Aorta (tissue), 5 donors: ENCODE results near the gene C1orf35. TPM values are rescaled to one million over a fixed set of nuclear protein-coding genes. Genes with fewer than 3 reads are reported as not detected.
A peak's percentile ranks its signal among the peaks of the same experiment; 100 is the strongest.
"Not testable (repeated sequence)": the region's sequence is repeated elsewhere in the genome, so short reads cannot be mapped to it uniquely, and the experiment has no call there.

Source experiments
- ATAC-seq: fragments of 200-7000 bp; cut with Tn5 transposase; one replicate; pipeline ENCODE4 v1.9.1; 2022; ENCODE audit warnings: moderate library complexity; ENCODE audit not compliant: low FRiP score
- DNase-seq, 2 donors: peaks; one replicate each; pipeline ENCODE4 v3.0.0-alpha.2; 2020
- H3K27ac ChIP-seq, 2 donors: one replicate each; pipeline ENCODE4 v1.5.1; 2013; ENCODE audit warnings: low read length in 2 of 2, mild to moderate bottlenecking in 2 of 2, moderate library complexity in 2 of 2, control low read depth in 1 of 2, inconsistent platforms in 1 of 2, low read depth in 1 of 2
- H3K27me3 ChIP-seq, 2 donors: one replicate each; pipeline ENCODE4 v1.6.1; 2013; ENCODE audit warnings: control low read depth in 1 of 2, low read length in 1 of 2, mild to moderate bottlenecking in 1 of 2, moderate library complexity in 1 of 2; ENCODE audit not compliant: insufficient read depth in 2 of 2, control insufficient read depth in 1 of 2
- H3K36me3 ChIP-seq, 2 donors: one replicate each; pipeline ENCODE4 v1.6.1; 2013; ENCODE audit warnings: control low read depth in 1 of 2, low read length in 1 of 2, mild to moderate bottlenecking in 1 of 2; ENCODE audit not compliant: insufficient read depth in 2 of 2, control insufficient read depth in 1 of 2
- H3K4me1 ChIP-seq, 2 donors: one replicate each; pipeline ENCODE4 v1.6.1; 2013; ENCODE audit warnings: low read length in 2 of 2, control low read depth in 1 of 2, mild to moderate bottlenecking in 1 of 2, moderate library complexity in 1 of 2; ENCODE audit not compliant: insufficient read depth in 2 of 2, control insufficient read depth in 1 of 2
- H3K4me3 ChIP-seq, 2 donors: one replicate each; pipeline ENCODE4 v1.5.1; 2013; ENCODE audit warnings: low read length in 2 of 2, control low read depth in 1 of 2, mild to moderate bottlenecking in 1 of 2
- H3K9me3 ChIP-seq: one replicate; pipeline ENCODE4 v1.6.1; 2013; ENCODE audit warnings: mild to moderate bottlenecking, low read length; ENCODE audit not compliant: control insufficient read depth
- WGBS, 2 donors: extraction: QIAGEN DNeasy Blood & Tissue Kit; methylation state at CpG; one replicate each; pipeline ENCODE4 v1.1.7; 2013; 5-methylcytosine and 5-hydroxymethylcytosine counted together
- intact Hi-C, 2 donors: fragments of 100-400 bp; cut with DNase I; formaldehyde crosslinking; loops; one replicate each; pipeline versions ENCODE4 v1.14.2 to v1.15.0; 2022
- polyA plus RNA-seq, 2 donors: library from polyadenylated mRNA; stranded (reverse); fragments of 200-250 nt; gene quantifications; one replicate each; pipeline ENCODE4 v1.2.3, GENCODE V29; 2013
- total RNA-seq, 2 donors: library from RNA; stranded (reverse); fragmentation: NEBNext Ultra II Directional; extraction: Animal tissue kit (Norgen Biotek cat#: 25700); gene quantifications; one replicate each; pipeline ENCODE4 v1.2.1, GENCODE V29; 2021
- donor health status: healthy with polysubstance abuse.
- donor health status: Bipolar disorder and iron deficiency.
- donor health status: DM: no; HTN: no; CAD: no.
- donor health status: DM: no; HTN: no; CAD: no.
- donor health status: DM: yes; HTN: yes; CAD: no.

C1orf35 gene
- total and polyA plus RNA-seq, 4 donors: 3.6 to 36.2 (median 9.7) TPM

DNA sequence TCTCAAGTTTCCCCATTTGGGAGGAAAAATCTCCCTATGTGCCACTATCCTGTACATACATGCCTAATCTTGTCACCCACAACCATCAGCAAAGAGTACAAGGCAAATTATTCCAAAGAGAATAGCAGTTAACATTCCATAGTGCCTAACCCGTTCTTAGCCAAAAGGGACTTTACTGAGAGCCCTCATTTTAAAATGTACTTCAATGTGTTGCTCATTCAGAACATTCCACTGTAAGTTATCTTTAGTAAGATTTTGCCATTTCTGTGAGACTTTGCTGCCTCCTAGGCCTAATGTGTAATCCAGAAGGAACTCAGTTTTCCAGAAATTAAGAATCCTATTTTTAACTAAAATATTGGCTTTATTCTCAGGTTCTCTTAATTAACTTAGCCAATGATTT lies 17.2 kb upstream of the C1orf35 start:
- Histone ChIP-seq H3K27me3 (no peaks in the 10 kb centered on the region), H3K36me3 (no peaks in the 10 kb centered on the region), H3K27ac (no peak overlapping the region), H3K9me3 (no peaks in the 10 kb centered on the region), H3K4me1 (peaks cover 0 to 2% of the 10 kb centered on the region in 2 donors), H3K4me3 (no peak overlapping the region)
- intact Hi-C loops: no loop called here
- no peak for ATAC-seq
- WGBS, 2 donors: 8 to 19% methylated on average over 1 of the region's 1 CpG
- DNase-seq: no peak

DNA sequence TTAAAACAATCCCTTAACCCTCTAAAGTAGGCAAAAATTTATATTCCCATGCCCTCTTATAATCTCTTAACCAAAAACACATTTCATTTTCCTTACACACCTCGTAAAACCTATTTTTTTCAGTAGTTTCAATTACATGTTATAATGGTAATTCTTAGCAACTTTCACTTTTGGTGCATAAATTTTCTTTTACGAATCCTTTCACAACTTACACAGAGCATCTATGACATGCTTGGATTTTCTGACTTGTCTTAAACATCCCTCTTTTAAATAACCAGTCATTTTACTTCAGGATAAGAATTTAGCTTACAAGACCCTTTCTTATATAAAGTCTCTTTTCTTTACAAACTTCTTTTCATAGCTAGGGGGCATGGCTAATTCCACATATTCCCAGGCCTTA lies 14.9 kb upstream of the C1orf35 start:
- H3K36me3 ChIP-seq: no peaks in the 10 kb centered on the region
- H3K27me3 ChIP-seq: no peaks in the 10 kb centered on the region
- WGBS, 2 donors: 84 to 87% methylated on average over 2 of the region's 2 CpGs
- H3K27ac ChIP-seq: no peak overlapping the region
- ATAC-seq (no peak), DNase-seq (no peak)
- no peak overlapping the region for H3K4me3 ChIP-seq
- H3K9me3 ChIP-seq: no peaks in the 10 kb centered on the region
- H3K4me1 ChIP-seq: peaks cover 0 to 2% of the 10 kb centered on the region in 2 donors
- intact Hi-C loops: no loop called here

DNA sequence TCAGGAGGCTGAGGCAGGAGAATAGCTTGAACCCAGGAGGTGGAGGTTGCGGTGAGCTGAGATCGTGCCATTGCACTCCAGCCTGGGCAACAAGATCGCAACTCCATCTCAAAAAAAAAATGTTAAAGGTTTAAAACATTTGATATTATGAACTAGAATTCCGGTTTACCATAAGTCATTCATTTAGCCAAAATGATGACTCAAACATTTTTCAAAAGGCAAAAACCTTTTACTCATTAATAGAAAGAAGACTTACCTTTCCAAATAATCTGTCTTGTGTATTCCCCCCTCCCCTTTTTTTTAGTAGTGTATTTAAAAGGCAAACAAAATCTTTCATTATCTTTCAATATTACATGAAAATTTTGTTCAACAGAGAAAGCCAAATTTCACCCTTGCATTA lies 14.2 kb upstream of the C1orf35 start:
- 97 to 98% methylated on average over 4 of the region's 4 CpGs for WGBS, 2 donors
- DNase-seq (no peak), ATAC-seq (no peak)
- Histone ChIP-seq H3K27ac (no peak overlapping the region), H3K4me1 (peaks cover 0 to 2% of the 10 kb centered on the region in 2 donors), H3K9me3 (no peaks in the 10 kb centered on the region), H3K27me3 (no peaks in the 10 kb centered on the region), H3K36me3 (no peaks in the 10 kb centered on the region), H3K4me3 (no peak overlapping the region)
- intact Hi-C loops: no loop called here

DNA sequence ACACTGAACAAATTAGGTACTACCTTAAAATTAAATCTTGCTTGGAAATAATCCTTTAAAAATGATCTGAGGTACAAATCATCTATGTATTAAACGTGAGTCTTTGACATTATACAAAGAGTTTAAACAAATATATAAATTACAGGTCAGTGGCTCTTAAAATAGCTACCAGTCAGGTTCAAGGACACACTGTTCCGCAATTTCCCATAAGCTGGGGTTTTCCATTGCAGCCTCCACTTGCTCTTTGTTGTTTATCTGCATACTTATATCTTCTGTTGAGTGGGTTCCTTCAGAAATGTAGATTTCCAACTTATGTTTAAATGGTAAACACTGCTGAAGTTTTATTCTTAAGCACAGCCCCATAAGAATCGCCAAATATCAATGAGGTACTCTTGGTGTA lies 11.7 kb upstream of the C1orf35 start:
- H3K9me3 ChIP-seq: no peaks in the 10 kb centered on the region
- intact Hi-C loops: loop anchor here in 1 of 2 donors (5.0 kb wide), 1 partner anchor 113 kb away; no protein-coding TSS in a partner anchor

DNA sequence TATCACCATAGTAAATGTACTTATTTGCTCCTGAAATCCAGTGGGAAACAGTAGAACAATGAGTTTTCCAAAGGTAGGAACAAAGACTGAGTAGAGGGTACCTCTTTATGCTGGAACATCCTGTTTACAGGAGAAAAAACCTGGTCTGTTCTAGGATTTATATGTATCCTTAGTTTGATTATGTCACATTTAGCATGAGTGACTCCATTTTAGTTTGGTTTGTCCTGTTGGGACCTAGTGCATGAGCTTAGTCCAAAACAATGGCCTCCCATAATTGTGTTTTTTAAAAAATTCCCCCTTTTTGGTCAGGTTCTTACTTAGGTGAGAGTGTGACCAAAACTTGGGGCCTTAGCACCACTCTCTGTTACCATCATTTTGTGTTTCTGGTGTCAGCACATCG lies 9.5 kb upstream of the C1orf35 start:
- H3K27me3 ChIP-seq: no peaks in the 10 kb centered on the region
- whole genome bisulfite sequencing, 2 donors: 88 to 92% methylated on average over 1 of the region's 1 CpG
- DNase-seq (no peak), ATAC-seq (no peak)
- no peak overlapping the region for H3K27ac ChIP-seq
- H3K9me3 ChIP-seq: no peaks in the 10 kb centered on the region
- H3K36me3 ChIP-seq: no peaks in the 10 kb centered on the region
- intact Hi-C loops: loop anchor here in 1 of 2 donors (5.0 kb wide), 1 partner anchor 110 kb away; no protein-coding TSS in a partner anchor
- no peak overlapping the region for H3K4me3 ChIP-seq
- no peaks in the 10 kb centered on the region for H3K4me1 ChIP-seq

More for the DNA sequence above, 11.7 kb upstream of the C1orf35 start:
- ATAC-seq: no peak
- Histone ChIP-seq H3K27ac (no peak overlapping the region), H3K4me1 (no peaks in the 10 kb centered on the region), H3K4me3 (no peak overlapping the region), H3K27me3 (no peaks in the 10 kb centered on the region), H3K36me3 (no peaks in the 10 kb centered on the region)
- WGBS, 2 donors: 73 to 77% methylated on average over 3 of the region's 3 CpGs
- DNase-seq: no peak

DNA sequence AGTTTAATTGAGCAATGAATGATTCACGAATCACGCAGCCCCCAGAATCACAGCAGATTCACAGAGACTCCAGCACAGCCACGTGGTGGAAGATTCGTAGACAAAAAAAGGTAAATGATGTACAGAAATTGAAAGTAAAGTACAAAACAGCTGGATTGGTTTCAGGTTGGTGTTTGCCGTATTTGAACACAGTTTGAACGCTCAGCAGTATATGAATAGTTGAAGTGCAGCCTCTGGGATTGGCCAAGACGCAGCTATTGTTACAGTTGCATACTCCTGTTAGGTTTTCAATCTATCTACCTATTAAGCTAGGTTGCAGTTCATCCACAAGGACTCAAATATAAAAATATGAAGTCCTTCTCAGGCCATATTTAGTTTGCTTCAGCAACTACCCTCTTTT lies 9.0 kb upstream of the C1orf35 start:
- 92 to 93% methylated on average over 7 of the region's 7 CpGs for WGBS, 2 donors
- no peak for ATAC-seq
- intact Hi-C loops: loop anchor here in 1 of 2 donors (5.0 kb wide), 1 partner anchor 110 kb away; no protein-coding TSS in a partner anchor
- Histone ChIP-seq H3K4me1 (no peaks in the 10 kb centered on the region), H3K36me3 (no peaks in the 10 kb centered on the region), H3K4me3 (no peak overlapping the region), H3K27ac (no peak overlapping the region), H3K9me3 (no peaks in the 10 kb centered on the region), H3K27me3 (no peaks in the 10 kb centered on the region)
- DNase-seq: no peak

DNA sequence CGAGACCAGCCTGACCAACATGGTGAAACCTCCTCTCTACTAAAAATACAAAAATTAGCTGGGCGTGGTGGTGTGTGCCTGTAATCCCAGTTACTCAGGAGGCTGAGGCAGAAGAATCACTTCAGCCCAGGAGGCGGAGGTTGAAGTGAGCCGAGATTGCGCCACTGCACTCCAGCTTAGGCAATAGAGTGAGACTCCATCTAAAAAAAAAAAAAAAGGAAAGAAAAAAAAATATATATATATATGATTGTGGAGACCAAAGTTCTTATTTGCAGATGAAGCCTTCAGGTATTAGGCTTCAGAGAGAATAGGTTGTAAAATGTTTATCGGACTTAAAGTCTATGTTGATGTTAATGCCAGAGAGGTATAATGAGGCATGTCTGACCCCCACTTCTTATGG lies 8.2 kb upstream of the C1orf35 start:
- 94 to 98% methylated on average over 6 of the region's 6 CpGs for WGBS, 2 donors
- not testable (repeated sequence) for DNase-seq, ATAC-seq, H3K36me3 ChIP-seq, H3K27ac ChIP-seq, H3K4me3 ChIP-seq, H3K4me1 ChIP-seq, H3K27me3 ChIP-seq, H3K9me3 ChIP-seq
- intact Hi-C loops: loop anchor here in 1 of 2 donors (5.0 kb wide), 1 partner anchor 109 kb away; no protein-coding TSS in a partner anchor

DNA sequence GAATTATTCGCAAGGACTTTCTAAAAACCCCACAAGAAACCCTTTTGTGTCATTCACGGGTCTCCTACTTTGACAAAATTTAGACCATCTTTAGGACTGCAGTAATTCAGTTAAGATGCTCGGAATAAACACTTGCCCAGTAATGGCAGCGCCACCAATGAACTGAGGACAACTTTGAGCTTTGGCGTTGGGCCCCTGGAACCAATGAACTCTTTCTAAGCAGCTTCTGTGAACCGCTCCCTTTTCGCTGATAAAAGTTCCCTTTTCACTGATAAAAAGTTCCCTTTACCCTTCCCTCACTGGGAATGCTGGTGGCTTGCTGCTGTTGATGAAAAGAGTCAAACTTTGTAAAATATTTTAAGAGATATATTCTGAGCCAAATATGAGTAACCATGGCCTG lies 7.4 kb upstream of the C1orf35 start:
- WGBS, 2 donors: 81 to 92% methylated on average over 7 of the region's 7 CpGs

DNA sequence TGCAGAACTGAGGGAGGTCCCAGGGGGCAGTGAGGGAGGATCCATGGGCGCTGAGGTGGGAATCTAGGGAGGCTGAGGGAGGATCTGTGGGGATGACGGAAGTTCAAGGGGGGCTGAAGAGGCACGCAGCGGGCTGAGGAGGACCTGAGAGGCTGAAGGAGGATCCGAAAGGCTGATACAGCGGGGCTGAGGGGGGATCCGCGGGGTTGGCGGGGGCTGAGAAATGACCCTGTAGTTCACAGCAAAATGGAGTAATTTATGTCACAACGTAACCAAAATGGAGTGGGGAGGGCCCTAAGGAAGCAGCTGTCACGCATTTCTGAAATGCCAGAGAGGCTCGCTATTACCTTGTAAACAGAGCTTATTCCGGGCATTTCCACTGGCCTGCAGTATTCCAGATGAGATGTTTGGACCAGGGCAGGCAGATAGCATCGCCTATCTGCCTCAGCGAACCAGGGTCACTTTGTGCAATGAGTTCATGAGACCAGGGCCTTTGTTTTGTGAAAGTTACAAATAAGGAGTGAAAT lies 6.9 kb upstream of the C1orf35 start:
- no peaks in the 10 kb centered on the region for H3K27me3 ChIP-seq
- peak overlapping the region in 1 of 2 donors; percentile 66 for H3K27ac ChIP-seq
- WGBS, 2 donors: 34 to 37% methylated on average over 15 of the region's 15 CpGs
- no peaks in the 10 kb centered on the region for H3K4me1 ChIP-seq
- H3K9me3 ChIP-seq: no peaks in the 10 kb centered on the region
- ATAC-seq (no peak), DNase-seq (peak in 1 of 2 donors; percentile 78)
- intact Hi-C loops: loop anchor here in 1 of 2 donors (2.0 to 10.0 kb wide), 4 partner anchors 27 to 375 kb away; partner anchors contain the start of genes ARF1, JMJD4 and SNAP47
- peak overlapping the region; percentile 36 to 58 for H3K4me3 ChIP-seq
- no peaks in the 10 kb centered on the region for H3K36me3 ChIP-seq

More for the DNA sequence above, 7.4 kb upstream of the C1orf35 start:
- no peak for DNase-seq
- Histone ChIP-seq H3K4me1 (no peaks in the 10 kb centered on the region), H3K36me3 (no peaks in the 10 kb centered on the region), H3K4me3 (no peak overlapping the region), H3K27ac (no peak overlapping the region), H3K27me3 (no peaks in the 10 kb centered on the region), H3K9me3 (no peaks in the 10 kb centered on the region)
- intact Hi-C loops: loop anchor here in 1 of 2 donors (5.0 kb wide), 1 partner anchor 108 kb away; no protein-coding TSS in a partner anchor
- no peak for ATAC-seq
